GM18502 (cell line): ENCODE results near the gene B4GALT5.

Experiments
- ATAC-seq: cut with Tn5 transposase; IDR thresholded peaks from one replicate; pipeline ENCODE4 v1.9.1; 2021; ENCODE audit warnings: mild to moderate bottlenecking; ENCODE audit not compliant: unreplicated experiment, poor library complexity

The B4GALT5 gene

DNA sequence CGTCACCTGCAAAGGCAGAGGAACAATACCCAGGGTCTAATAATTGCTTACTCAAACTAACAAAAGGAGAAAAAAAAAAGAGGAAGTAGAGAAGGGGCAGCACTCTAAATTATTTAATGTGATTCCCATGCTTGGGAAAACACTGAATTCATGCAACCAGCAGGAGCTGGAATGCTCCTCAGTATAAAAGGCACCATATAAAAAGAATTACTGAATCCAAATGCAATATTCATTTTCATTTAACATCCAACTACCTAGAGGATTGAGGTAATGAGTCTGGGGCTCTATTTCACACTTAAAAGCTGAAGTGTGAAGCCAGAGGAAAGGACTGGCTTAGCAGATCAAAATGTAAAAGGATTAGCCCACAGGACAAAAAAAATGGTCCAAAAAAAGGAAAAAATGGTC is 8.7 kb downstream of the B4GALT5 start:
- no peak for ATAC-seq

DNA sequence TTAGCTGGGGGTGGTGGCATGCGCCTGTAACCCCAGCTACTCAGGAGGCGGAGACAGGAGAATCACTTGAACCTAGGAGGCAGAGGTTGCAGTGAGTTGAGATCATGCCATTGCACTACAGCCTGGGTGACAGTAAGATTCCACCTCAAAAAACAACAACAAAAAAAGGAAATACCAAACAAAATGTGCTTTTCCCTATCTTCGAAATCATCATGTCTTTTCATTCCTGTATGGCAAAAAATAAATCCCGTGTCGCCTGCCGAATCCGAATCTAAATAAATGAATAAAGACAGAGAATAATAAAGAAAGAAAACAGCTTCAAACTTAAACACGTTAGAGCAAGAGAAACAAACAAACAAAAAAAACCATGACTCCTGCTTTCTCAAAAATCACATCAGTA is 11.8 kb downstream of the B4GALT5 start:
- no peak for ATAC-seq

- ATAC-seq = no peak
Observed at GRCh38 chr20:49701241-49701790, 12.4 kb downstream of the B4GALT5 start.

DNA sequence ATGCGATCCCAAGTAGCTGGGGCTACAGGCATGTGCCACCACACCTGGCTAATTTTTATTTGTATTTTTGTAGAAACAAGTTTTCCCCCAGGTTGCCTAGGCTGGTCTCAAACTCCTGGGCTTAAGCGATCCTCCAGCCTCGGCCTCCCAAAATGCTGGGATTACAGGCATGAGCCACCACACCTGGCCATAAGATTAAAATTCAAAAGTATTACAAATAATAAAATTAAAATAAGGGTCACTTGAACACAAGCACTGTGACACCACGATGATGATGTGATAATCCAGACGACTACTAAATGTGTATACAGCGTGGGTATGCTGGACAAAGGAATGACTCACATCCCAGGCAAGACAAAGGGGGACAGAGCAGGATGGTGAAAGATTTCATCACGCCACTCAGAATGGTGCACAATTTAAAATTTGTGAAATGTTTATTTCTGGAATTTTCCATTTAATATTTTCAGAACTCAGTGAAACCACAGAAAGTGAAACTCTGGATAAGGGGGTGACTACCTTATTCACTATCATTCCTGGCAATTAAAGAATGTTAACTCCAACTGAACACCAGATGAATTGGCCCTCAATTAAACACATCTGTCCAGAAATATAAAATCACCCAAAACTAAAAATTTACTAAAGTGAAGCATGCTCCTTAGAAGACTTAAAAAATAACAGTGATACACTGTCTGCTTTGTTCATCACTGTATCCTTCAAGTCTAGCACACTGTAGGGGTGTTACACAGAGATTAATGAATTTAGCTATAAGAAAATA is 13.1 kb downstream of the B4GALT5 start:
- ATAC-seq = no peak

DNA sequence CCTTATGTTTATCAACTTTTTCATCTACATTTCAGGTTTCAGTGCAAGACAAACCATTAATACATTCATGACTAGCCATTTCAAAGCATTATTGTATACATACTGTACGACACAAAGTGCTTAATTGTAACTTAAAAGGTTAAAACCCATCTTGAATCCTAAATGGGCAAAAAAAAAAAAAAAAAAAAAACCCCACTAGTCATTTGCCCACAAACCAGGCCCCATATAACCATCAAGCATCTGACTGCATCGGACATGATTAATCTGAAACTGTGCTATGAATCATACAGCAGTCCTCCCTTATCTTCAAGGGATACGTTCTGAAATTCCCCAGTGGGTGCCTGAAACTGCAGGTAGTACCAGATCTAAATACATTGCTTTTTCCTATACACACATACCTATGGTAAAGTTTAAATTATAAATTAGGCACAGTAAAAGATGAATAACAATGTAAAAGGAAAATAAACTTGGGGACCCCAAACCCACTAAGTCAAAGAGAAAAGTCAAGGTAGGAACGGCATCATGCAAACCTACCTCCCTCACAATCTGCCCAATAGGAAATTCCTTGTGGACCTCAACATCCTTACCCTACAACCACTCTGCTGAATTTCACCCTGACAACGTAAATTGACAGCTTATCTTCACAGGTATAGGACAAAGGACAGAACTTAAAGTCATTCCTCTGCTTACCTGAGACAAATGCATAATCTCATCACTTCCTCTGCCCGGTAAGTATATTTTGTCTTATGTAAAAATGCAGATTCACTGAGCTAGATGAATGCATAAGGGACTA is 14.3 kb downstream of the B4GALT5 start:
- ATAC-seq = peak; percentile 91

DNA sequence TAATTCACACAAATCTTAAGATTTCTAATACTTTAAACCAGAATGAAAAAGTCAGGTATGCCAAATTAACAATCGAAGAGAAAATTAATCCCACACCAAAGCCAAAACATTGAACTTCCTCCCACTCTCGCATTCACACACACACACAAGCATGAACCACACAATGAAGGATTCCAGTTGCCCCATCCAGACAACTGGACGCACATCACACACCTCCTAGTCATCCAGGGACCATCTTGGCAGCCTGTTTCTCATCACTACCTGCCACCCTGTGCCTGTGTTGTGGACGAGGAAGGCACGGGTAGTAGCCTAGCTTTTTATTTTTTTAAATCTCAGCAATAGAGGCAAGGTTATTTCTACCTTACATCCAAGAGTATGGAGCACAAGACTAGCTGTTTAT is 15.2 kb downstream of the B4GALT5 start:
- ATAC-seq = no peak

- no peak for ATAC-seq
Observed at GRCh38 chr20:49697071-49697470, 16.6 kb downstream of the B4GALT5 start.

DNA sequence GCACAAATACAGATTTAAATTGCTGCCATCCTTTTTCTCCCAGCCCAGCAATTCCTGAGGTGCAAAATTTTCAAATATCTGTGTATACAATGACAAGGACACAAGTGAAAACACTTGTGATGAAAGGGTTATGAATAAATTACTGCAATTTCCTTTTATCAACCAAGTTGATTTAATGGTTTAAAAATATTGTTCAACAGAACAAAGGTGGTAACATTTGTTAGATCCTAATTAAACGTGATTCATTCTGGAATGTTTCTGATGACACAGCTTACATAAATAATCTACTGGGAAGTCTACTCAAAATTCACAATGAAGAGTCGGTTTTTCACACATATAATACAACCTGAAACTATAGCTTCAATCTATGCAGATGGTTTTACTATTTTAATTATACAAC is 17.1 kb downstream of the B4GALT5 start:
- no peak for ATAC-seq

DNA sequence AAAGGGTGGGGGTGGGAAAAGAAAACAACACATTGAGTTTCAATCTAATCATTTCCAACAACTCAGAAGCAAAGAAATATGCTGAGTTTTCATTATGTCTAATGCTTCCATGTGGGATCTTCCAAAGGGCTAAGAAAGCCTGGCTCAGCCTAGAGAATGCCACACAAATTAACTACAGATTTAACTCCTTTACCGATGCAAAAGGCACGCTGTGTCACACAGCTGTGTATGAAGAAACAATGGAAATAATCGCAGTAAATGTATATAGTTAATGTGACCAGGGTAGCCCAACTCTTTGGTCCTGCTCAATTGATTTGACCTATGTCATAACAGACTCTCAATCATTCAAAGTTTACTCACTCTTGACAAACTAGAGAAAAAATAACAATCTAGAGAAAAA is 17.8 kb downstream of the B4GALT5 start:
- ATAC-seq = no peak

- ATAC-seq = no peak
Observed at GRCh38 chr20:49694450-49695071, 19.1 kb downstream of the B4GALT5 start.

DNA sequence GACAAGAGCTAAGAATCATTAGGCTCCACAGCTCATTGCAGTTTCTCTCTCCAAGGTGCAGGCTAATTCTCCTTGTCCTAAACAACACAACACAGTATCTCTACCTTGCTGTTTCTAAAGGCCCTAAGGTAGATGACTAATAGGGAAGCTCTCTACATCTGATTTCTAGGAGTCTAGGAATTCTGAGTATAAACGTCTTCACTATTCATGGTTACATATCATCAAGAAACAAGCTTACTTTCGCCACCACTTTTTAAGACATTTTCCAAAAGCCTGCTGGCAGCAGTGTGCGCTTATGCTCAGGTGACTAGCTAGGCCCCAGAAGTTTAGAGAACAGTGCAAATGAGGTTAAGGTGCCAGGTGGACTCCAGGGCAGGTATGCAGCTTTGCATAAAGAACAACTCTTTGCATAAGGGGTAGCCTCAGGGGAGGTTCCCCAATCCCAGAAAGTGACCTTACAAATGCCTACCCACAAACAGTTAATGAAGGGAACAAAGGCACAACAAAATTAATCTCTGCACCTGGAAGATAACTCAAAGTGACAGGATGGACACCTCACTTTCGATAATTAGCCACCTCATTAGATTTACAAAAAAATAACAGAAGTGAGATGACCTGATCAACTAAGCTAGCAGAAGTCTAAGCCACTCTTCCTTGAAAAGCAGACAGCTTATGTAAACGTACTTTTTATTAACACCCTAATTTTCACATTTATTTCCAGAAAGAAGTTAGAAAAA is 20.1 kb downstream of the B4GALT5 start:
- ATAC-seq = no peak

DNA sequence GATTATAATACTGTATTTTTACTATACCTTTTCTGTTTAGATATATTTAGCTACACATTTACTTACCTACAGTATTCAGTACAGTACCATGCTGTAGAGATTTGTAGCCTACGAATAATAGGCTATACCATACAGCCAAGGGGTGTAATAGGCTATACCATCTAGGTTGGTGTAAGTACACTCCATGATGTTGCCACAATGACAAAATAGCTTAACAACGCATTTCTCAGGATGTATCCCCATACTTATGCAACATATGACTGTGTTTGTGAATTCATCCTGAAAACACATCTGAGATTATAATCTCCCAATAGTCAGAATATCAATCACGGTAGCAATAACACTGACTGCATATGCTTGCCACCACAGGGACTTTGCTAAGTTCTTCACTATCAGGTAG is 20.7 kb downstream of the B4GALT5 start:
- no peak for ATAC-seq

DNA sequence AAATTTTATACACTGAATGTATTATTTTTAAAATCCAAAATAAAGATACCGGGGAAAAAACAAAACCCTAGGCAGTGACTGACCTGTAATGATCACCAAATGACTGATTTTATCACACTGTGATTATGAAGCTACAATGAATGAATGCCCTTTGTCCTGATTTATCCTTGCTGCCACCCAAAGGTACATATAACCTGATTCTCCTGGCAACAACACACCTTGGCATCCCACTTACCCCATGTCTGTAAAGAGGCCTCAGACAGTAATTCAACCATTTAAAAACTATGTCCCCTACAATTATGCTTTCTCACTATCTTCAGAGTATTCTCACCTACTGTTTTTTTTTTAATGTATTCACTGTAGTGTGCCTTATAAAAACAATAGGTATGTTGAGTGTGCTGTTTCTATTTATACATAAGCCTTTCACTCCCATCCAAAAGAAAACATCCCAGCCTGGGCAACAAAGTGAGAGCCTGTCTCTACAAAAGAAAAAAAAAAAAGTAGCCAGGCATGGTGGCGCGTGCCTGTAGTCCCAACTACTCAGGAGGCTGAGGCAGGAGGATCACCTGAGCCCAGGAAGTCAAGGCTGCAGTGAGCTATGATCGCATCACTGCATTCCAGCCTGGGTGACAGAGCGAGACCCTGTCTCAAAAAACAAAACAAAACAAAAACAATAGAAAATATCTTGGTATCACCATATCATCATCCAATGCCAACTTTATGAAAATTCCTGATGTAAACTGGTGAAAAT is 21.7 kb downstream of the B4GALT5 start:
- no peak for ATAC-seq

- ATAC-seq = no peak
Observed at GRCh38 chr20:49690899-49691620, 22.6 kb downstream of the B4GALT5 start.

GRCh38 chr20:49687595-49688567 is 25.8 kb downstream of the B4GALT5 start:
- no peak for ATAC-seq

DNA sequence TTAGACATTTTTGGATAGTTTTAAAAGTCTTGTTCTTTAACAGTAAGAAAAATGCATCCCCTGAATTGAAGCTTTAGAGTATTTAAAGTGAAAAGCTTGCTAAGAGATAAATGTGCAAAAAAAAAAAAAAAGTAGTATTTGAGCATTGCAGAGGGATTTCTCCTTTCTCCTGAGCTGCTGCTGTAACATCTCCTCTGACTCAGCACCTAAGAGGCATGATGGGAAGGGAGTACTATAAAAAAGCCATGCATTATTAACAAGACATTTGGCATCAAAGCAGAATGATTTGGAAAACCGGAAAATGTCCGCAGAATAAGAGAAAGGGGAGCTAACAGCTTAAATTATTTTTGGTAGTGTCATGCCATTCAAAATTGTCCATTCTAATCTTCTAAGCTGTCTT is 27.9 kb downstream of the B4GALT5 start:
- no peak for ATAC-seq

DNA sequence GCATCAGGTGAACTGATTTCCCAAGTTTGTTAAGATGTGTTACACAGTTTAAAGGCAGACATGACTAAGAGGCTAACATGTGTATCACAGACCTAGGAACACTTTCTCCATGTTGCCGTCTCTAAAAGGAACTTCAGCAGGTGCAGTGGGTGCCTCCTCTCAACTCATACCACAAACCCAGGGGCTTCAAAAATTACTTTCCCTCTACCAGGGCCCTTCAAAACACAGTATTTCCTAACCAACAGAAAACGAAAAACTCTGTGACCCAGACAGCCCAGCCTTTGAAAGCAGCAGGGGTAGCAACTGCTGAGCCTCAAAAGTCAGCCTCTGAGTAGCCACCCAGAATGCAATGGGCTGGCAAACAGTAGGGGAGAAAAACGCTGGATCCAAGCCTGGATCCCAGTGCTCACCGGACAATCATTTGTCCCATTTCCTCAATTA is 28.5 kb downstream of the B4GALT5 start:
- ATAC-seq = peak; percentile 48
